Measurements from ENCODE around the gene NR6A1. TPM values are rescaled to one million over a fixed set of nuclear protein-coding genes. Genes with fewer than 3 reads are reported as not detected.

The NR6A1 gene
- polyA plus RNA-seq, 2 of the 4 experiments (the other 2 are of a cell fraction): 1.7 to 3.3 TPM

DNA sequence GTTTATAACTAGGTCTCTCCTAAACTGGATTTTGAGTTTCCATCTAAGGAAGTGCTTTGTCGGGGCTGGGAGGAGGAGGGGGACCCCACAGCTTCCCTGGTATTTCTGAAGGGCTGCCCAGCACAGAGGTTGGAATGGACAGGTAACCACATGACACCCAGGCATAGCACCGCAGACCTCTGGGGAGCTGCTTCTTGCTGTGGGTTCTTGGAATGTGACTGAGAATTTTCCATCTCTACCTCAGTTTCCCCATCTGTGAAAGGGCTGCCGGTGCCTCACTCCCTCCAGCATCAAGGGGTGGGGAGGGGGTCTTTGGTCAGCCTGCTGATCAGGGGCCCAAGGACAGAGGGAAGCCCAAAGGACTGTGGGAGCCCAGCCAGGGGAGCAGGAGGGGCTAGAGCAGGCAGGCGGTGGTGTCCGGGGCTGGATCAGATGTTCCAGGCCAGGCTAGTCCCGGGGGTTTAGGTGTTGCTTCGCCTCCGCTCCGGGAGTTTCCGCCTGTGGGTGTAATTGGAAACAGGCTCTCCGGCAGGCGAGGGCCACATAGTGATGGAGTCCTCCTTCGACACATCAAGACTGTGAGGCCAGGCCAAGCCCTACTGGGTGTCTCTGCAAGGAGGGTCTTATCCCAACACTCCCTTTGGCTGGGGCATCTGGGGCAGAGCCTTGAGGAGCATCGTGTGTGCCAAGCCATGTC lies 9.1 kb upstream of the NR6A1 start:
- peaks cover 54% of the 10 kb centered on the region for H3K4me1 ChIP-seq
- peak overlapping the region; percentile 61 to 79 for H3K27ac ChIP-seq
- H3K9me3 ChIP-seq: no peaks in the 10 kb centered on the region
- ATAC-seq (no peak), DNase-seq (ENCODE audit: low read depth in 1 of 2, low spot score in 1 of 2) (no peak), FAIRE-seq (no peak)
- ChIA-PET CTCF (interaction anchor here (0.9 to 37.7 kb wide), 5 partner anchors 8 to 595 kb away, joined by 3 to 2512 read pairs (median 21); partner anchors contain the start of genes ARPC5L, NR6A1, RPL35 and WDR38), POLR2A (interaction anchor here (0.8 to 1.4 kb wide), 8 partner anchors 9 to 122 kb away, joined by 3 to 7 read pairs (median 4); partner anchors contain the start of genes ARPC5L, NR6A1 and RPL35)
- WGBS (ENCODE audit: missing lambda C conversion rate): 90% methylated on average over 14 of the region's 14 CpGs
- TF ChIP-seq PHF8 (IDR thresholded peaks at IDR 0.05; ENCODE audit: borderline replicate concordance, low read depth) (no peak), MYC (IDR thresholded peaks at IDR 0.05; ENCODE audit: borderline replicate concordance, low read length) (no peak), HOXA7 (CRISPR knock-in tag; IDR thresholded peaks at IDR 0.05) (no peak), JUNB (IDR thresholded peaks at IDR 0.05) (no peak), ZFP36 (IDR thresholded peaks at IDR 0.05; ENCODE audit: borderline replicate concordance, partially characterized antibody) (no peak), BHLHE40 (IDR thresholded peaks at IDR 0.05; ENCODE audit: low read depth, low read length) (no peak)
- TF ChIP-seq, protein P1, sequence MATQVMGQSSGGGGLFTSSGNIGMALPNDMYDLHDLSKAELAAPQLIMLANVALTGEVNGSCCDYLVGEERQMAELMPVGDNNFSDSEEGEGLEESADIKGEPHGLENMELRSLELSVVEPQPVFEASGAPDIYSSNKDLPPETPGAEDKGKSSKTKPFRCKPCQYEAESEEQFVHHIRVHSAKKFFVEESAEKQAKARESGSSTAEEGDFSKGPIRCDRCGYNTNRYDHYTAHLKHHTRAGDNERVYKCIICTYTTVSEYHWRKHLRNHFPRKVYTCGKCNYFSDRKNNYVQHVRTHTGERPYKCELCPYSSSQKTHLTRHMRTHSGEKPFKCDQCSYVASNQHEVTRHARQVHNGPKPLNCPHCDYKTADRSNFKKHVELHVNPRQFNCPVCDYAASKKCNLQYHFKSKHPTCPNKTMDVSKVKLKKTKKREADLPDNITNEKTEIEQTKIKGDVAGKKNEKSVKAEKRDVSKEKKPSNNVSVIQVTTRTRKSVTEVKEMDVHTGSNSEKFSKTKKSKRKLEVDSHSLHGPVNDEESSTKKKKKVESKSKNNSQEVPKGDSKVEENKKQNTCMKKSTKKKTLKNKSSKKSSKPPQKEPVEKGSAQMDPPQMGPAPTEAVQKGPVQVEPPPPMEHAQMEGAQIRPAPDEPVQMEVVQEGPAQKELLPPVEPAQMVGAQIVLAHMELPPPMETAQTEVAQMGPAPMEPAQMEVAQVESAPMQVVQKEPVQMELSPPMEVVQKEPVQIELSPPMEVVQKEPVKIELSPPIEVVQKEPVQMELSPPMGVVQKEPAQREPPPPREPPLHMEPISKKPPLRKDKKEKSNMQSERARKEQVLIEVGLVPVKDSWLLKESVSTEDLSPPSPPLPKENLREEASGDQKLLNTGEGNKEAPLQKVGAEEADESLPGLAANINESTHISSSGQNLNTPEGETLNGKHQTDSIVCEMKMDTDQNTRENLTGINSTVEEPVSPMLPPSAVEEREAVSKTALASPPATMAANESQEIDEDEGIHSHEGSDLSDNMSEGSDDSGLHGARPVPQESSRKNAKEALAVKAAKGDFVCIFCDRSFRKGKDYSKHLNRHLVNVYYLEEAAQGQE (IDR thresholded peaks at IDR 0.05): no peak
- TF ChIP-seq, protein P2, sequence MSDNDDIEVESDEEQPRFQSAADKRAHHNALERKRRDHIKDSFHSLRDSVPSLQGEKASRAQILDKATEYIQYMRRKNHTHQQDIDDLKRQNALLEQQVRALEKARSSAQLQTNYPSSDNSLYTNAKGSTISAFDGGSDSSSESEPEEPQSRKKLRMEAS (IDR thresholded peaks at IDR 0.05): no peak
- TF ChIP-seq, protein P3, sequence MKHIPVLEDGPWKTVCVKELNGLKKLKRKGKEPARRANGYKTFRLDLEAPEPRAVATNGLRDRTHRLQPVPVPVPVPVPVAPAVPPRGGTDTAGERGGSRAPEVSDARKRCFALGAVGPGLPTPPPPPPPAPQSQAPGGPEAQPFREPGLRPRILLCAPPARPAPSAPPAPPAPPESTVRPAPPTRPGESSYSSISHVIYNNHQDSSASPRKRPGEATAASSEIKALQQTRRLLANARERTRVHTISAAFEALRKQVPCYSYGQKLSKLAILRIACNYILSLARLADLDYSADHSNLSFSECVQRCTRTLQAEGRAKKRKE (CRISPR knock-in tag; IDR thresholded peaks at IDR 0.05; ENCODE audit: low read depth): no peak
- no peak overlapping the region for H3K4me3 ChIP-seq
- H3K4me2 ChIP-seq: peak overlapping the region; percentile 59

DNA sequence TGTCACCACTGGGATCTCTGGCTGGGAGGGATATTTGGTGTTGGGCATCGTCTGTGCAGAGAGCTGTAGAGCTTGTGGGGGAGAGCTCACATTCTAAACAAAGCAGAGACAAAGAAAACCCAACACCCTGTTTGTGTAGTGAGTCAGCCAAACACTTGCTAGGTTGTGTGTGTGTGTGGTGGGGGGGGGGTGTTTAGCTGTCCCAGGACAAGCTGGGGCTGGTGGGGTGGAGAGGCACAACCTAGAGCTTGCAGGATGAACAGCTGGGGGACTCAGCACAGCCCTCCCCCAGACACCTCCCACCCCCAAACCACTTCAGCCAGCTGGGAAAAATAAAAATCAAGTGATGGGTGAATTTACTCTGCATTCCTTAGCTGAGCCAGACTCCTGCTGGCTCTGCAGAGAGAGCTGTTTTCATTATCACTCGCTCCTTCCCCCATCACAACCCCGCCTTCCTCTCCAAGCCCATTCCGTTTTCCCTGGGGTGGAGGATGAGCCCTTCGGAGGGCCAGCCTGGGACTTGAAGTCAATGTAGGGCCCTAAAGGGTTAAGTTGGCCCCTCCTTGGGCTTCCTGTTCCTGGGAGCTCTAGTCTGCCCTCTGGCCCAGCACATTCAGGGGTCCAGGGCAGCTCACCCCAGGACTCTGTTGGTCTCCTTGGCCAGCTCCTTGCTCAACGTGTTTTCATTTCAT lies 8.4 kb upstream of the NR6A1 start:
- Histone ChIP-seq H3K4me2 (peak overlapping the region; percentile 59), H3K27ac (peak overlapping the region; percentile 61 to 79), H3K4me3 (0 out of 3 replicates have a peak overlapping the region, but pooled peaks have one; percentile 4), H3K9me3 (no peaks in the 10 kb centered on the region), H3K4me1 (peaks cover 57% of the 10 kb centered on the region)
- ATAC-seq: peak; percentile 60 to 75
- ChIA-PET CTCF (interaction anchor here (0.9 to 37.7 kb wide), 5 partner anchors 7 to 595 kb away, joined by 3 to 2512 read pairs (median 21); partner anchors contain the start of genes ARPC5L, NR6A1, RPL35 and WDR38), POLR2A (interaction anchor here (0.7 to 1.4 kb wide), 9 partner anchors 9 to 121 kb away, joined by 3 to 7 read pairs (median 4); partner anchors contain the start of genes ARPC5L, NR6A1 and RPL35)
- TF ChIP-seq GATA3 (IDR thresholded peaks at IDR 0.05; ENCODE audit: borderline replicate concordance) (peak; percentile 68), JUNB (IDR thresholded peaks at IDR 0.05) (peak; percentile 40; the same call in 1 of the 2 replicates), FOSL2 (IDR thresholded peaks at IDR 0.05) (peak; percentile 44), FOSL2 (CRISPR knock-in tag; IDR thresholded peaks at IDR 0.05) (peak; percentile 84), EP300 (IDR thresholded peaks at IDR 0.05) (no peak), FOSB (CRISPR knock-in tag; IDR thresholded peaks at IDR 0.05) (no peak), JUN (IDR thresholded peaks at IDR 0.05) (0 out of 5 replicates have a peak, but pooled peaks of 1 of the 2 experiments have one; percentile 30)
- TF ChIP-seq, protein P2 (IDR thresholded peaks at IDR 0.05): peak; percentile 61; the same call in 1 of the 2 replicates
- 3% methylated on average over 6 of the region's 6 CpGs for WGBS (ENCODE audit: missing lambda C conversion rate)
- DNase-seq (ENCODE audit: low read depth in 1 of 2, low spot score in 1 of 2): peak; percentile 88 to 89
- no peak for FAIRE-seq

Measured in A549 (cell line).